Omental fat pad (tissue), 4 donors: ENCODE measurements around the gene GALNT10. TPM values are rescaled to one million over a fixed set of nuclear protein-coding genes. Genes with fewer than 3 reads are reported as not detected.

ENCODE experiments used
- ATAC-seq: fragments of 150-250 bp; one replicate; pipeline ENCODE4 v1.9.1; 2016; ENCODE audit warnings: mild to moderate bottlenecking, moderate library complexity; ENCODE audit not compliant: low FRiP score
- DNase-seq: peaks from one replicate; pipeline ENCODE4 v3.0.0-alpha.2; 2019; ENCODE audit warnings: low spot score
- CTCF ChIP-seq, 3 donors: fragments of 450-650 bp; IDR thresholded peaks; one replicate each; pipeline ENCODE4 v1.5.1; 2016 to 2017; ENCODE audit warnings: antibody characterized with exemption in 3 of 3, mild to moderate bottlenecking in 3 of 3, moderate library complexity in 2 of 3
- total RNA-seq, 4 donors: library from RNA; depleted of rRNA; stranded (reverse); fragments of >200 nt; gene quantifications; one replicate each; pipeline ENCODE4 v1.1.0, GENCODE V29; 2016

GALNT10 gene
- total RNA-seq, 4 donors from 2014 or later = 21.3 to 49.7 (median 27.2) TPM

- ATAC-seq (no peak), DNase-seq (no peak)
- TF ChIP-seq CTCF (IDR thresholded peaks at IDR 0.05) = no peak
Measured at GRCh38 chr5:154277499-154277898, 87.0 kb downstream of the GALNT10 start.

GRCh38 chr5:154278186-154278585 lies 87.7 kb downstream of the GALNT10 start:
- ATAC-seq (no peak), DNase-seq (no peak)
- no peak for TF ChIP-seq CTCF (IDR thresholded peaks at IDR 0.05)

DNA sequence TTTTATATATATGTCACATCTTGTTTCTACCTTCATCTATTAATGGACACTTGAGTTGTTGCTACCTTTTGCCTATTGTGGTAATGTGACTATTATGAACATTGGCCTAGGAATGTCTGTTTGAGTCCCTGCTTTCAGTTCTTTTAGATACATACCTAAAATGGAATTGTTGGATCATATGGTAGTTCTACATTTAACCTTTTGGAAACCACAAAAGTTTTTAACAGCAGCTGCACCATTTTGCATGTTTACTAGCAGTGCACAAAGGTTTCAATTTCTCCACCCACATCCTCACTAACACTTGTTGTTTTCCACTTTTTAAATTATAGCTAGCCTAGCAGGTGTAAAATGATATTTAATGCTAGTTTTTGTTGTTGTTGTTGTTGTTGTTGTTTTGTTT lies 88.4 kb downstream of the GALNT10 start:
- no peak for TF ChIP-seq CTCF (IDR thresholded peaks at IDR 0.05)
- DNase-seq (no peak), ATAC-seq (no peak)

- DNase-seq (no peak), ATAC-seq (no peak)
- no peak for TF ChIP-seq CTCF (IDR thresholded peaks at IDR 0.05)
Measured at GRCh38 chr5:154284433-154284832, 93.9 kb downstream of the GALNT10 start.

DNA sequence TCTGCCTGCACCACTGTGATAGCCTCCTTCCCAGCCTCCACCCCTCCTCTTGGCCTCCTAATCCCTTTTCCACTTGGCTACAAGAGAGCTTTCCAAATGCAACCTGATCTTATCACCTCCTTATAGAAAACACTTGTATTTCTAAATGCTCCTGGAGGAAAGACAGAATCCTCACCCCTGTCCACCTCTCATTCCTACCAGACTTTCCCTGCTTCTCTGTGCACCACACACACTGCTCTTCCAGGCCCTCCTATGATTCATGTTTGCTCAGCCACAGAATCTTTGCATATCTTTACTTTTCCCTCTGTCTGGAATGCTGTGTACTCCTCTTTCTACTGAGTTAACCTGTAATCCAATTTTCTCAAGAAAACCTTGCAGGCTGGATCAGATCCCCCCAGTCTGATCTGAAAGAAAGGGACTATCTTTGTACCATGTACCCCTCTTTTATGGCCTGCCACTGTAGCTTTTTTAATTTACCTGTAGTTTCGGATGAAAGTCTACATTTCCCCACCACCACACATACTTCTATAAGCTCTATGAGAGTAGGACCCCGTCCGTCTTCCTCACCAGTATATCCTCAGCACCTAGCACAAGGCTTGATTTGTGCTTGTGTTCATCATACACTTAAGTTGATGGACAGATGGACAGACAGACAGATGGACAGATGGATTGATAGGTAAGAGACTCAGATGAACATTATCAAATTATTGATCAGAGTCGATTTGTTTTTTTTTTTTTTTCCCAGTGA lies 95.3 kb downstream of the GALNT10 start:
- DNase-seq = no peak
- TF ChIP-seq CTCF (IDR thresholded peaks at IDR 0.05) = no peak
- ATAC-seq = peak; percentile 63

DNA sequence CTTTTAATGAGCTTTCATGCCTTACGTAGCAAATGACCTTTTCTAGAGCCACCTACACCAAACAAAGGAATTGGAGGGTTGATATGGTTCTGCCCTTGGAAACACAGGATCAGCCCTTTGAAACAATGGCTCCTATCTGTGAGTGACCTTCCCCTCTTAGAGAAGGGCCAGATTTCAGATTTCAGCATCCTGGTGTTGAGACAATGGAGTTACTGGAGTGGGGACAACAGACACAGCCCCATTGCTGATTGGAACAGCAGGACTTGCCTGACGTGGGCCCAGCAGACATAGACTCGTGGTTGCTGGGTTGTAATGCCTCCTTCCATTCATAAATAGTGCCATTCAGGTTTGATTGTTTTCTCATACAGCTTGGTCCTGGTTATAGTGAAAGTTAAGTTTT lies 96.0 kb downstream of the GALNT10 start:
- no peak for TF ChIP-seq CTCF (IDR thresholded peaks at IDR 0.05)

DNA sequence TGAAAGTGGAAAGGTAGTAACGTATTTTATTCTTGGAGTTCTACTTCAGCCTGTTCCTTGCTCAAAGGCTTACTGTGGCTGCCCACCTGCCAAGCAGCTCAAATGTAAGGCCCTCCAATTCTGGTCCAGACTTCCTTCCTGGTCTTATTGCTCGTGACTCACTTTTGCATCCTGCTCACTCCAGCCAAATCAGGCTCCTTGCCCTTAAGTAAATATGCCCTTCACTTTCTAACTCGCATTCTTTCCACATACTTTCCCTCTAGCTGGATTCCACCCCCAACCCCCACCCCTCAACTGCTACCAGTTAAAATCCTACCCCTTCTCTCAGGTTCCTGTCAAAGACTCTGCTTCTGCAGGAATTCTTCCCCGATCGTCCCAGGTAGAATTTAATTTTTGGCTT lies 96.6 kb downstream of the GALNT10 start:
- ATAC-seq (peak; percentile 76), DNase-seq (no peak)
- no peak for TF ChIP-seq CTCF (IDR thresholded peaks at IDR 0.05)

More for the DNA sequence above, 96.0 kb downstream of the GALNT10 start:
- no peak for DNase-seq
- ATAC-seq = no peak
